ENCODE results near the gene EXOC3. TPM values are rescaled to one million over a fixed set of nuclear protein-coding genes. Genes with fewer than 3 reads are reported as not detected.

The EXOC3 gene
- total RNA-seq, 1 donor from 2014 or later, result 37.3 TPM

- Histone ChIP-seq H3K36me3 (ENCODE audit: control insufficient read depth, insufficient read depth, low read length) (no peaks in the 10 kb centered on the region), H3K4me3 (ENCODE audit: low read depth, low read length) (no peak overlapping the region), H3K27me3 (ENCODE audit: control insufficient read depth, insufficient read depth, low read length) (peaks cover 2% of the 10 kb centered on the region)
- DNase-seq (ENCODE audit: low read depth), result no peak
- no peak for TF ChIP-seq CTCF (IDR thresholded peaks at IDR 0.05; ENCODE audit: insufficient read depth, low read length, poor library complexity, severe bottlenecking)
Observed at GRCh38 chr5:435156-435790, 7.7 kb upstream of the EXOC3 start.

GRCh38 chr5:435961-436640 is 6.9 kb upstream of the EXOC3 start:
- peak; percentile 47 for TF ChIP-seq CTCF (IDR thresholded peaks at IDR 0.05; ENCODE audit: insufficient read depth, low read length, poor library complexity, severe bottlenecking)
- H3K36me3 ChIP-seq (ENCODE audit: control insufficient read depth, insufficient read depth, low read length), result no peaks in the 10 kb centered on the region
- no peak overlapping the region for H3K4me3 ChIP-seq (ENCODE audit: low read depth, low read length)
- no peak for DNase-seq (ENCODE audit: low read depth)
- peaks cover 2% of the 10 kb centered on the region for H3K27me3 ChIP-seq (ENCODE audit: control insufficient read depth, insufficient read depth, low read length)

GRCh38 chr5:436641-436975 is 6.4 kb upstream of the EXOC3 start:
- no peak for DNase-seq (ENCODE audit: low read depth)
- TF ChIP-seq CTCF (IDR thresholded peaks at IDR 0.05; ENCODE audit: insufficient read depth, low read length, poor library complexity, severe bottlenecking), result no peak
- Histone ChIP-seq H3K4me3 (ENCODE audit: low read depth, low read length) (no peak overlapping the region), H3K27me3 (ENCODE audit: control insufficient read depth, insufficient read depth, low read length) (peaks cover 2% of the 10 kb centered on the region), H3K36me3 (ENCODE audit: control insufficient read depth, insufficient read depth, low read length) (no peaks in the 10 kb centered on the region)

GRCh38 chr5:437281-437771 is 5.7 kb upstream of the EXOC3 start:
- Histone ChIP-seq H3K4me3 (ENCODE audit: low read depth, low read length) (no peak overlapping the region), H3K36me3 (ENCODE audit: control insufficient read depth, insufficient read depth, low read length) (no peaks in the 10 kb centered on the region), H3K27me3 (ENCODE audit: control insufficient read depth, insufficient read depth, low read length) (peaks cover 2% of the 10 kb centered on the region)
- no peak for TF ChIP-seq CTCF (IDR thresholded peaks at IDR 0.05; ENCODE audit: insufficient read depth, low read length, poor library complexity, severe bottlenecking)
- DNase-seq (ENCODE audit: low read depth), result no peak

- Histone ChIP-seq H3K27me3 (ENCODE audit: control insufficient read depth, insufficient read depth, low read length) (no peaks in the 10 kb centered on the region), H3K4me3 (ENCODE audit: low read depth, low read length) (no peak overlapping the region), H3K36me3 (ENCODE audit: control insufficient read depth, insufficient read depth, low read length) (no peaks in the 10 kb centered on the region)
- no peak for TF ChIP-seq CTCF (IDR thresholded peaks at IDR 0.05; ENCODE audit: insufficient read depth, low read length, poor library complexity, severe bottlenecking)
- DNase-seq (ENCODE audit: low read depth), result no peak
Observed at GRCh38 chr5:438481-438981, 4.4 kb upstream of the EXOC3 start.
